Measurements from ENCODE around the gene CCDC197.

Gene CCDC197

DNA sequence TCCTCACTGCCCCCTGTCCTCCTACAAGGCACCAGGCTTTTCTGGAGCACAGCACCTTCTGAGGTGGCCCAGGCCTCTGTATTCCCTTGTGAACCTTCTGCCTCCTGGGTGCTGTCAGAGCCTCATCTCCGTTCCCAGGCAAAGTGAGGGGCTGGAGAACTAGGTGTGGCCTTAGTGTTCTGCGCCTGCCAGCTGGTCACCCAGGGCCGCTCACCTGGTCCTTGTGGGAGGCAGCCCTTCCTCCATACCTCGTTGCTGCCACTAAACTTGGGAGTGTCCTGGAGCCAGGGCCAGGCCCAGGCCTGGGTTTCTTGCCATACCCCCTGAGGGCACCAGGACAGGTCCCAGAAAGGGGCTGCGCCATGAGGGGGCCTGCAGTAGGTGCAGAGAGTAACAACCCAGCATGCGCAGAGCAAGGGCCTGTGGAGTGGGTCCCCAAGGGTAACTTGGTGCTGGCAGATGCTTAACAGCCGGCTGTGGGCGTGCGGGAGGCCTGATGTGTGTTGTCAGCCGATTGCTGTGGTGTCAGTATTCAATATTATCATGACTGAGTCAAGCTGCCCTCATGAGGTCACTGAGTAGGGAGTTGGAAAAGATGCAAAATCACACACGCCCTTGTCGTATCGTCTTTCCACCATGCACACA lies 46.1 kb downstream of the CCDC197 start:
- no peak for DNase-seq (ENCODE audit: low spot score)

DNA sequence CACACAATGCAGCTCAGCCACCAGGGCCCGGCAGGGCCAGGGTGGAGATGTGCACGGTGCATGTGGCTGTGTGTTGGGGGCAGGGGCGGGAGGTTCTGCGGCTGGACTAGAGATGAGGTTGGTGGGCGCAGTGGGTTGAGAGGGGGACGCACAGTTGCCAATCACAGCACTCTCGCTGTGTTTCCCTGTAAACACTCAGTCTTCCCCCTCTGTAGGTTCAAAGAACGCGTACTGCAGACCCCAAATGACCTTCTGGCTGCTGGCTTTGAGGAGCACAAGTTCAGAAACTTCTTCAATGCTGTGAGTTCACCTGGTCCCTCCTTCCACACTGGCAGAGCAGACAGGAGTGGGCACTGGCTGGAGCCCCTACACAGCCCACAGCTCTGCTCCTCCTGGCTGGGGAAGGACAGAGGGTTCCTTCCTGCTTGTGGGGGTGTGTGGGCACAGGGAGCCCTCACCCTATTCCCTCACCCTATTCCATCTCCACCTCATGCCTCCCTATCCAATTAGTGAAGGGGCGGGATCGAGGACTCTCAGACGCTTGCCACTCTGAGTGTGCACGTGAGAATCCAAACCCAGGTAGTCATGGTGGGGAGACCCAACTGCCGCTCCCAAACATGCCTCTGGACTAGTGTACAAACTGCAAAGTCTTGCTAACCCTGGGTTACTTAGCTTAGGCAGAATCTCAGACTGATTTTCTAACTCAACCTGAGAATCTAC lies 46.8 kb downstream of the CCDC197 start:
- DNase-seq (ENCODE audit: low spot score): no peak

DNA sequence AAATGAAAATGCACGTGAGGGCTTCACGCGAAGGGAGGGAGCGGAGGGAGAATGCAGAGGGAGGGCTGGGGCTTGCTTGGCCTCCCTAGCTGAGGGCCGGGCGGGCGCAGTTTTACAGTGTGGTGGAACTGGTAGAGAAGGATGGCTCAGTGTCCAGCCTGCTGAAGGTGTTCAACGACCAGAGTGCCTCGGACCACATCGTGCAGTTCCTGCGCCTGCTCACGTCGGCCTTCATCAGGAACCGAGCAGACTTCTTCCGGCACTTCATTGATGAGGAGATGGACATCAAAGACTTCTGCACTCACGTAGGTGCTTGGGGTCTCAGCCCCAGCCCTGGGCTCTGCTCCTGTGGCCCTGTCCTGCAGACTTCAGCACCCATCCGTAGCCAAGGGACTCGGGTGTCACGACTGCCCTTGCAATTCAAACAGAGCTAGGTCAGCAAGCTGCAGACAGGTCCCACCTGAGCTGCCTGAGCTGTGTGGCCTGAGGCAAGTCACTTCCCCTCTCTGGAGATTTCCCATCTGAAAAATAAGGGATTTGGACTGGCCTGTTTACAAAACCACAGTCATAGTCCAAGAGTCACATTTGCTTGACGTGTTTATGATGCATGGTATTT lies 47.5 kb downstream of the CCDC197 start:
- no peak for DNase-seq (ENCODE audit: low spot score)

DNA sequence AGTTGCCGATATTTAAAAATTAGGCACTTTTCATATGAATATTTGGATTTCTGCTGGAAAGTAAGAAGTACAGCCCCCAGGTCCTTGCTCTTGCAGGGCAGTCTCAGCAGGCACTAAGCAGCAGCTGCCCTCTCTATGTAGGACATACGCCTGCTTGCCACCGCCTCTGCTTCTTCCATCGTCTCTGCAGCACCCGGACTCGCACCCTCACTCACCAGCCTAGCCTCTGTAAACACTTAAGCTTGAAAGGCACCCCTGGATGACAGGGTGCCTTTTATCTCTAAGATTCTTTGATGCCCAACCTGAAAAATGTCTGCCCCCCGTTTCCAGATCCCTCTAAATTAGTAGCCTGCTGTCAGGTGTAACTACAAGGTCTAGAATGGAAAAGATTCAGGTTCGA lies 48.0 kb downstream of the CCDC197 start:
- DNase-seq (ENCODE audit: low spot score): no peak

DNA sequence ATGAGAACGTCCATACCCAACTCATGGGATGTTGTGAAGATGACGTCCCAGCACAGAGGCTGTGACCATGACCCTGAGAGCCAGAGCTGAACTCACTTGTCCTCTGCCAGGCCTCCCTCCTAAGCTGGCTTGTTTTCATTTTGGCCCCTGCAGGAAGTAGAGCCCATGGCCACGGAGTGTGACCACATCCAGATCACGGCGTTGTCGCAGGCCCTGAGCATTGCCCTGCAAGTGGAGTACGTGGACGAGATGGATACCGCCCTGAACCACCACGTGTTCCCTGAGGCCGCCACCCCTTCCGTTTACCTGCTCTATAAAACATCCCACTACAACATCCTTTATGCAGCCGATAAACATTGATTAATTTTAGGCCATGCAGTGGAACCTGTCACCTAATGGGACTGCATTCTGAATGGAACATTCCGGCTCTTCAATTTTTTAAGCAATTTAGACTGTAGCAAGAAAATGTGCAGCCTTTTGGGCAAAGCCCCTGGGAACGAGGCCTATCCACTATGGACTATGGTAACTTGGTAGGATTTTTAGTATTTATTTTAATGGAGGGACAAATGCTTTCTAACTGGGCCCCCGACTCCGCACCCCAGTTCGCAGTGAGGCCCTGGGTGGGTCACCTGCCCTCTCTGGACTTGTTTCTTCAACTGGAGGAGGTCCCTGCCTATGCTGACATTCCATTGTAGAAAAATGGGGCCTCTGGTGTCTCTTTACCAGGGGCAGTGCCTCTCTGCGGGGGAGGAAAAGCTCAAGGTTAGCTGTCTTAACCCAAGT lies 48.7 kb downstream of the CCDC197 start:
- DNase-seq (ENCODE audit: low spot score): no peak

DNA sequence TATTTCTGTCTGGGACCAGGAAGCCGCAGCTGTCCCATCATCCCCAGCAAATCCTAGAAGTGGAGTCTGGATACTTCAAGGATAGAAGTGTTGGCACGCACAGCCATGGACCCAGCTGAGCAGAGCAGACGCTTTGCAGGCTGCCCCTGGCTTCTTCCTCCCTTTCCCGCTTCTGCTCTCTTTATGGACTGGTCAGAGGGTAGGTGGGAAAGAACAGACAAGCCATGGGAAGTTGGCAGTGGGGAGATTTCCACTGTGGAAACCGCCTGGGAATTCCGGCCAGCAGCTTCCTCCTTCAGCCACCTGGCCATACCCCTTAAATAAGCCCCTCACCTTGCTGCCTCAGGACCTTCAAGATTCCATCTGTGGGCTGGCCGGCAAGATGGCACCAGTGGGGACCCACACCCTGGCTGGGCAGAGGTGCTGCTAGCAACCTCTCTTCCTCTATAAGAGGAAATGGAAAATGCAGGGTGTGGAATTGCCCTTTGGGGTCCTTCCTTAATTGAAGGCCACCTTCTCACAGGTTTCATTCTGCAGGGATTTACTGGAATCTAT lies 49.7 kb downstream of the CCDC197 start:
- no peak for DNase-seq (ENCODE audit: low spot score)

DNA sequence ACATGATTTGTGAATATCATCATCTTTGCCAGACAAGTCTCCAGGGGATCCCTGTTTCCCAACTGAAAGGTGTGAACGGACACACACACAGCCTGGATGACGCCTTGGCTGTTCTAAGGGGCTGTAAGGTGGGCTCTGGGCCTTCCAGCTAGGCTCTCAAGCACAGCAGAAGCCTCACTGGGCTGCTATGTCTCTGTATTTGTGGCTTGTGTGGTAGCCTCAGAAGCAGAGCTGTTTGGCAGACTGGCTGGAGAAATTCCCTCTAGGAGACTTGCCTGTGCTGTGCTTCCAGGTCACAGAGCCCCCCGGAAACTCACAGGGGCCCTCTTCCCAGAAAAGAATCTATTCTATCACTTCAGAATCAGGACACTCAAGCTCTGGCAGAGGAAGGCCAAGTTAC lies 50.5 kb downstream of the CCDC197 start:
- DNase-seq (ENCODE audit: low spot score): no peak

DNA sequence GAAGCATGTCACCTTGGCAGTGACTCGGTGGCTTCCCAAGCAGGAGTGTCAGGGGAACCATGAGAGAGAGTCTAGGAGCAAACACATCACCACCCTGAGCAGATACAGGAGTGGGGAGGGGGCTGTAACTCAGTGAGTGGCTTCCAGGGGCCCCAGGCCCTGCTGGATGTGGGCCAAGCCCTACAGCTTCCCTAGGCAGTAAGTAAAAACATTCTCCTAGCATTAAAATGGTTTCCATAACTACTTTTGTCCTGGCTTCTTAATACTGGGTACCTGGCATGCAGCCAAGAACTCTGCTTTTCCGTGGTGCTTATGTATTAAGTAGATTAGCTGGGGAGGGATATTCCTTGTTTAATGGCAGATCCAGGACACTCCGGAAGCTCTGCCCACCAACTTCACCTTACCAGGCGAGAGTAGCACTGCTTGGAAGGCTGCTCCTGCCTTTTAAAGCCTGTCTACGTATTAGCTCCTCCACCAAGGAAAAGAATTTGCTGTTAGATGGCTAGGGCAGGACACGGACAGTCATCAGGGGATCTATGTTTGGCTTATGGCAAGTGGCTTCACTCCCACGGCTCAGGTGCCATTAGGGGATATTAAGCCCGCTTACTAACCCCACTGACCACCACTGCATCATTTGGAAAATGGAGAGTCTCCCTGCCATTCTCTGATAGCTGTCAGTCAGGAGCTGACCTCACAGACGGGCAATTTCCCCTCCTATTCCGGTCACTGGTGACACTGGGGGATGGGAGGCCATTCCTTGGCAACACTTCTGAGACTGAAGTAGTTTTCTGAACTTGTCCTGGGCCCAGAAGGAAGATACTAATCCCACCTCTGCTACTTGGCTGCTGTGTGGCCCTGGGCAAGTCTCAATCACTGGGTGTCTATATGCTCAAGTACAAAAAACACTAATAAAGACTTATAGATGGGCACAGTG lies 51.9 kb downstream of the CCDC197 start:
- no peak for DNase-seq (ENCODE audit: low spot score)

DNA sequence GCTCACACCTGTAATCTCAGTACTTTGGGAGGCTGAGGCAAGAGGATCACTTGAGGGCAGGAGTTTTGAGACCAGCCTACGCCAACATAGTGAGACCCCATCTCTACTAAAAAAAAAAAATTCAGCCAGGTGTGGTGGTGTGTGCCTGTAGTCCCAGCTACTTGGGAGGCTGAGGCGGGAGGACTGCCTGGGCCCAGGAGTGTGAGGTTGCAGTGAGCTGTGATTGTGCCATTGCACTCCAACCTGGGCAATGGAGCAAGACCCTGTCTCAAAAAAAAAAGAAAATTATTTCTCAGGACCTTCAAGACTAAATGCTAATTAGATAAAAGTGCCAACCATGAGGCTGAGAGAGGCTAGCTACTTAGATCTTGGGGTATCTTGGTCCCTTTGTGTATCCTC lies 52.5 kb downstream of the CCDC197 start:
- no peak for DNase-seq (ENCODE audit: low spot score)

DNA sequence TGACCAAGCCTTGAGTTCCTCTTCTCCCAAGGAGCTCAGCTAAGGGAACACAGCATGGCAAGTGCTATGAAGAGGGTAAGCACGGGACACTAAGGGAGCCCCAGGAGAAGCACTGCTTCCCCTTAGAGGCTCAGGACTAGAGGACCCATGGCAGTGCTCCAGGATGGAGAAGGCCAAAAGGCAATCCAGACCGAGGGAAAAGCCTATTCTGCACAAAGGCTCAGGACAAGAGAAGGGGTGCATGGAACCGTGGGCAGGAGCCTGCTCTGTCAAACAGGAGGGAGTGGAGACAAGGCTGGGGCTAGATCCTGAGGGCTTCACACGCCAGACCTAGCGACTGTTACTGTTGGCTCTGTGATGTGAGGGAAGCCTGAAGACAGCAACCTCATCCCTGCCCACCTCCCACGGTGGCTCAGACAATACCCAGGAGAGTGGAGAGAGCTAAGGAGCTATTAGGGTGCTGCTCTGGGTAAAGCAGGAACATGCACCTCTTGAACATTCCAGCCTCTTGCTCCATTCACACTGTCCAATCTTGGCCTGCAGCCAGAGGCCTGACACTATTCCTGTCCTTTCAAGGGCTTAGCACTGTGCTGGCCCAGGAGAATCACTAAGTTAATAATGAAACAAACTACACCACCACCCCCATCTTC lies 53.3 kb downstream of the CCDC197 start:
- no peak for DNase-seq (ENCODE audit: low spot score)

DNA sequence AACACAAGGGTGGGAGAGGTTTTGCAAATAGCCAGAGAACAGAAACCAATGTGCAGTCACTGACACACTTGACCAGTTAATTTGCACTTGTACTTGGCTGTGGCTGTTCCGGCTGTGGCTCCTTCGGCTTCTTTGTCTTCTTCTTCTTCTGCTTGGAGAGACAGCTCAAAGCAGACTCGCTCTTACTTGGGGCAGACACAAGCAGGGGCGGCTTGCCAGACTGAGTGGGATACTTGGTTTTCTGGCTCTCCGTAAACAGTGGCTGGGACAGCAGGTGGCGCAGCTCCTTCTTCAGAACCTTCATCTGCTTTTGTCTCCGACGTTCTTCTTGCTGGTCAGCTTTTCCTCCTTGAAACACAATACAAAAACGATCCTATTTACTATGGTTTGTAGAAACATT lies 54.0 kb downstream of the CCDC197 start:
- no peak for DNase-seq (ENCODE audit: low spot score)

DNA sequence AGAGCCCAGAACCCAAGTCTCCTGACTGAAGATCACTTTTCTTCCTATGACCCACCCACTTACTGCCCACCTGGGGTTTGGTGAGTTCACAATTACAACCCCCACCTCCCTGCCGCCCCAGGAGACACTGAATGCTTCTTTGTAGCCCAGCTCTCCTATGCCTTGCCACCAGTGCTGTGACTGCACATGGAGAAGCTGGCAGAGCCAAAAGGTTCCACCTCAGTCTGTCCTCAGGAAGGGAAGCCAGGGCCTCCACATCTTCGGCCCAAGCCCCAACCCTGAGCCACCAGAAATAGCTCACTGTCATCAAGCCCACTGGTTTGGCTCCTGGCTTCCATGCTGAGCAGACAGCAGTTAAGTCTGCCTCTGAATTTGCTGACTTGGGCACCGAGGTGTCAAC lies 54.7 kb downstream of the CCDC197 start:
- no peak for DNase-seq (ENCODE audit: low spot score)

DNA sequence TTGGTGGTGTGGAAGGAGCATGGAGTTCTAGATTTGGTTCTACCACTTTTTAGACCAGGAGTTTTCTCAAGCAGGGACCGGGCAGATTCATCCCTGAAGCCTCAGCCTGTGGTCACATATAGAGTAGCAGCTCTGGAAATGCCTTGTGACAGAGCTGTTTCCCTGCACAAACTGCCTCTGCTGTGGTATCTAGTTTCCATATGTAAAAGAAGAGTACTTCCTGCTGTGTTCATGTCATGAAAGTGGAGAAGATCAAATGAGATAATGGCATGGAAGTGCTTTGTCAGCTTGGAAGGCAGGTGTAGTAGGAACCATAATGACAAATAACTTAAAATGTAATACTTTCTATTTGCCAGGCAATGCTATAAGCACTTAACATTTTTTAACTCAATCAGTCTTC lies 55.1 kb downstream of the CCDC197 start:
- no peak for DNase-seq (ENCODE audit: low spot score)

DNA sequence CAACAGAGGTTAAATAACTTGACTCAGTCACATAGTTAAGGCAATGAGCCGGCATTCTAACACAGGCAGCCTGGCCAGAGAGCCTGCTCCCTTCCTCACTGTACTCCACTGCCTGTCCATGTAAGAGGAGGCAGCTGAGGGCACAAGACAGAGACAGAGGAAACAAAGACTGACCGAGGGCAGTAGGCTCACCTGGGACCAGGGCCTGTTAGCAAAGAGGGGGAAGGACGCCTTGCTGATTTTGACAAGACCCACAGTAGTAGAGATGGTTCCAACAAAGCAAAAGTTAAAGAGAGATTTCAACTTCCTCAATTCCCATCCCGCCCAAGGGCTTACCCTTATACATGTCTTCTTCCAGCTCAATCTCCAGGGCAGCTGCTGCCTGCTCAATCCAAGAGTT lies 55.6 kb downstream of the CCDC197 start:
- no peak for DNase-seq (ENCODE audit: low spot score)

DNA sequence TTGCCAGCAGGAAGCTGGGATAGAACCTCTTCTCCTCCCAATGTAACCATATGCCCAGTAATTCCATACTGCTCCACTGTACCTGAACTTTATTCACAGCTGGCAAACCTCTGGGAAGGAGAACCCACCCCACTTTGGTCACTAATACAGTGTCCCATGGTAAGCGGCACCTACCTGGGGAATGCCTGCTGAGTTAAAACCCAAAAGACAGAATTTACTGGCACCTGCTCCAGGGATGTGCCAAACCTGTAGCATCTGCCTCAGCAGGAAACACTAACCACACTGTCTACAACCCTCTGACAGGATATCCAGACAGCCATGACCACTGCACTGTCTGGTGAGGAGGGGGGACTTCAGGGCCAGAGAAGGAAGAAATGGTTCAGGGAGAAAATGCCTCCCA lies 57.3 kb downstream of the CCDC197 start:
- DNase-seq (ENCODE audit: low spot score): no peak

DNA sequence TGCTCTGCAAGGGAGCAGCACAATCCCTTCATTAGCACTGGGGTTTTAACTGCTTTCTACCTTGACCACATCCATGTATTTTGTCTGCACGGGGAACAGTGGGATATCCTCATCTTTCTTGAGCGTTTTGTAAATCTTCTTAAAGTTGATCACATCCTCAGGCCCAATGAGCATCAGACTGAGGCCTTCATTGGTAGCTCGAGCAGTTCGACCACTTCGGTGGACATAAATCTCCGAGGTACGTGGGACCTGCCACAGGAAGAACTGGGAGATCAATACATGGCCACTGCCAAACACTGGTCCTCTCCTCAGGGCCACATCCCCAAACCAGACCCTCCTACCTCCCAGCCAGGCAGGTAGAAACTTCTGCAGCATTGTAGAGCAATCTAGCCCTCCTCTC lies 57.8 kb downstream of the CCDC197 start:
- no peak for DNase-seq (ENCODE audit: low spot score)

DNA sequence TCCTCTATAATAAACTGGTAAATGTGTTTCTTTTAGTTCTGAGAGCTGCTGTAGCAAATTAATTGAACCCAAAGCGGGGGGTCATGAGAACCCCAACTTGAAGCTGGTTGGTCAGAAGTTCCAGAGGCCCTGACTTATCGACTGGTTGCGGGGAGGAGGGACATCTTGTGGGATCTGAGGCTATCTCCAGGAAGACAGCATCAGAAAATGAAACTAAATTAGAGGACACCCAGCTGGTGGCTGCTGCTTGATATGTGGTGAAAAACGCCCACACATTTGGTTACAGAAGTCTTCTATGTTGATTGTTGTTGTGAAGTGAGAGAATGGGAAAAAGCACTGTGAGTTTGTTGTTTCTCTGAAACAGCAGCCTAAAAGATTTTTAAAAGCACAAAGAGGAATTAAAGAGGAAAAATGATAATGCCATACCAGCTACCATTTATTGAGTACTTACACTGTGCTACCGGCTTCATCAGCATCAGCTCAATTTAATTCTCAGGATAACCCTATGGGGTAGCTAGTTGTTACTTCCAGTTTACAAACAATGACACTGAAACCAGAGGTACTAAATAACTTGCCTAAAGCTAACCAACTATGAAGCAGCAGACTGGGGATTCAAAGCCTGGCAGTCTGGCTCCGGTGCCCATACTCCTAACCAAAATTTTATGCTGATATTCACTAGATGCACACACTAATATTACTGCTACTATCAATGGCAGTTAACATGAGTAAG lies 59.6 kb downstream of the CCDC197 start:
- DNase-seq (ENCODE audit: low spot score): peak; percentile 50

DNA sequence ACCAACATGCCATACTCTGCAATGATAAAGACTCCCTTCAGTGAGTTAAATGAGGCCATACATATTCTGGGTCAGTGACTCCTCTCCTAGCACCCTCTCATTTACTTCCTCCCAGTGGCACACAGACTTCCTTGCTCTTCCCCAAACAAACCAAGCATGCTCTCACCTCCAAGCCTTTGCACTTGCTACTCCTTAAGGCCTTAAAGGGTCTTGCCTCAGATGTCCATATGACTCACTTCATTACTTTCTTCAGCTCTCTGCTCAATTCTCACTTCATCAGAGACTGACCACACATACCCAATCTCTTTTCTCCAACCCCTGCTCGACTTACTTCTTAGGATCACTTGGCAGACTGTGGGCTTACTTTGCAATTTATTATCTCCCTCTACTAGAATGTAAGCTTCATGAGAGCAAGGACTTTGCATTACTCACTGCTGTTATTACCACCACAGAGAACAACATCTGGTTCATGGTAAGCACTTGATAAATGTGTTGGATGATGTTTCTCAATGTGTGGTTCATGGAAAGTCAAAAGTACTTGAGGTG lies 61.1 kb downstream of the CCDC197 start:
- DNase-seq (ENCODE audit: low spot score): no peak

All from COLO829 (cell line).